ENCODE results near the gene DDOST.

- TF ChIP-seq CTCF (IDR thresholded peaks at IDR 0.05), result no peak
- TF ChIP-seq POLR2A (IDR thresholded peaks at IDR 0.05), result no peak
Measured at GRCh38 chr1:20686883-20687725, 25.9 kb upstream of the DDOST start.

Data from adrenal gland (tissue), 5 donors.